ENCODE measurements around the gene FKBP2.

The FKBP2 gene

DNA sequence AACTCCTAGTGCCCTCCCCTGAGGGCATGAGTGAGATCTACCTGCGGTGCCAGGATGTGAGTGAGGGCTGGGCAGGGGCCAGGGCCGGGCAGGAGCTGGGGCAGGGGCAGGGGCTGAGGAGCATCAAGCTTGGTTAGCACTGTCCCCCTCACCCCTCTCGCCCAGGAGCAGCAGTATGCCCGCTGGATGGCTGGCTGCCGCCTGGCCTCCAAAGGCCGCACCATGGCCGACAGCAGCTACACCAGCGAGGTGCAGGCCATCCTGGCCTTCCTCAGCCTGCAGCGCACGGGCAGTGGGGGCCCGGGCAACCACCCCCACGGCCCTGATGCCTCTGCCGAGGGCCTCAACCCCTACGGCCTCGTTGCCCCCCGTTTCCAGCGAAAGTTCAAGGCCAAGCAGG is 20.6 kb upstream of the FKBP2 start:
- DNase-seq (ENCODE audit: low read depth in 1 of 2, low spot score in 1 of 2) = no peak
- no peak overlapping the region for H3K4me3 ChIP-seq (replicated peaks; ENCODE audit: insufficient read depth, low read length)
- no peak overlapping the region for H3K27ac ChIP-seq (replicated peaks)
- TF ChIP-seq, protein P1, sequence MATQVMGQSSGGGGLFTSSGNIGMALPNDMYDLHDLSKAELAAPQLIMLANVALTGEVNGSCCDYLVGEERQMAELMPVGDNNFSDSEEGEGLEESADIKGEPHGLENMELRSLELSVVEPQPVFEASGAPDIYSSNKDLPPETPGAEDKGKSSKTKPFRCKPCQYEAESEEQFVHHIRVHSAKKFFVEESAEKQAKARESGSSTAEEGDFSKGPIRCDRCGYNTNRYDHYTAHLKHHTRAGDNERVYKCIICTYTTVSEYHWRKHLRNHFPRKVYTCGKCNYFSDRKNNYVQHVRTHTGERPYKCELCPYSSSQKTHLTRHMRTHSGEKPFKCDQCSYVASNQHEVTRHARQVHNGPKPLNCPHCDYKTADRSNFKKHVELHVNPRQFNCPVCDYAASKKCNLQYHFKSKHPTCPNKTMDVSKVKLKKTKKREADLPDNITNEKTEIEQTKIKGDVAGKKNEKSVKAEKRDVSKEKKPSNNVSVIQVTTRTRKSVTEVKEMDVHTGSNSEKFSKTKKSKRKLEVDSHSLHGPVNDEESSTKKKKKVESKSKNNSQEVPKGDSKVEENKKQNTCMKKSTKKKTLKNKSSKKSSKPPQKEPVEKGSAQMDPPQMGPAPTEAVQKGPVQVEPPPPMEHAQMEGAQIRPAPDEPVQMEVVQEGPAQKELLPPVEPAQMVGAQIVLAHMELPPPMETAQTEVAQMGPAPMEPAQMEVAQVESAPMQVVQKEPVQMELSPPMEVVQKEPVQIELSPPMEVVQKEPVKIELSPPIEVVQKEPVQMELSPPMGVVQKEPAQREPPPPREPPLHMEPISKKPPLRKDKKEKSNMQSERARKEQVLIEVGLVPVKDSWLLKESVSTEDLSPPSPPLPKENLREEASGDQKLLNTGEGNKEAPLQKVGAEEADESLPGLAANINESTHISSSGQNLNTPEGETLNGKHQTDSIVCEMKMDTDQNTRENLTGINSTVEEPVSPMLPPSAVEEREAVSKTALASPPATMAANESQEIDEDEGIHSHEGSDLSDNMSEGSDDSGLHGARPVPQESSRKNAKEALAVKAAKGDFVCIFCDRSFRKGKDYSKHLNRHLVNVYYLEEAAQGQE (IDR thresholded peaks at IDR 0.05; ENCODE audit: insufficient replicate concordance, low read depth) = no peak
- TF ChIP-seq, protein P2, sequence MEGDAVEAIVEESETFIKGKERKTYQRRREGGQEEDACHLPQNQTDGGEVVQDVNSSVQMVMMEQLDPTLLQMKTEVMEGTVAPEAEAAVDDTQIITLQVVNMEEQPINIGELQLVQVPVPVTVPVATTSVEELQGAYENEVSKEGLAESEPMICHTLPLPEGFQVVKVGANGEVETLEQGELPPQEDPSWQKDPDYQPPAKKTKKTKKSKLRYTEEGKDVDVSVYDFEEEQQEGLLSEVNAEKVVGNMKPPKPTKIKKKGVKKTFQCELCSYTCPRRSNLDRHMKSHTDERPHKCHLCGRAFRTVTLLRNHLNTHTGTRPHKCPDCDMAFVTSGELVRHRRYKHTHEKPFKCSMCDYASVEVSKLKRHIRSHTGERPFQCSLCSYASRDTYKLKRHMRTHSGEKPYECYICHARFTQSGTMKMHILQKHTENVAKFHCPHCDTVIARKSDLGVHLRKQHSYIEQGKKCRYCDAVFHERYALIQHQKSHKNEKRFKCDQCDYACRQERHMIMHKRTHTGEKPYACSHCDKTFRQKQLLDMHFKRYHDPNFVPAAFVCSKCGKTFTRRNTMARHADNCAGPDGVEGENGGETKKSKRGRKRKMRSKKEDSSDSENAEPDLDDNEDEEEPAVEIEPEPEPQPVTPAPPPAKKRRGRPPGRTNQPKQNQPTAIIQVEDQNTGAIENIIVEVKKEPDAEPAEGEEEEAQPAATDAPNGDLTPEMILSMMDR (IDR thresholded peaks at IDR 0.05; ENCODE audit: insufficient read depth, low read length) = no peak
- TF ChIP-seq GABPA (IDR thresholded peaks at IDR 0.05; ENCODE audit: low read depth) (no peak), POLR2AphosphoS5 (IDR thresholded peaks at IDR 0.05; ENCODE audit: low read depth) (no peak), SPI1 (IDR thresholded peaks at IDR 0.05; ENCODE audit: borderline replicate concordance, low read depth) (no peak)
- H3K27me3 ChIP-seq (ENCODE audit: insufficient read depth, poor library complexity, severe bottlenecking) = no peaks in the 10 kb centered on the region

DNA sequence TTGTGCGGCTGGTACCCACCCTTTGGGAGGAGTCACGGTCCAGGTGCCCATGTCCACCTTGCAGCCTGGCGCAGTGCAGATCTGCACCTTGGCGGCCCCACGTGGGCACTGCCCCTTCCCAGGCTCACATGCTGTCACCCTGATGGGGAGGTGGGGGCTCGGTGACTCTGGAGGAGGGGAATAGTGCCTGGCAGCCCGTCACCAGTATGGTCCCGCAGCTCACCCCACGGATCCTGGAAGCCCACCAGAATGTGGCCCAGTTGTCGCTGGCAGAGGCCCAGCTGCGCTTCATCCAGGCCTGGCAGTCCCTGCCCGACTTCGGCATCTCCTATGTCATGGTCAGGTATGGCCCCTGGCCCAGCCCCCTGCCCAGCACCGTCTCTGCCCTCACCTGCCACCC is 20.1 kb upstream of the FKBP2 start:
- TF ChIP-seq, protein P2 (IDR thresholded peaks at IDR 0.05; ENCODE audit: insufficient read depth, low read length) = no peak
- TF ChIP-seq GABPA (IDR thresholded peaks at IDR 0.05; ENCODE audit: low read depth) = no peak
- TF ChIP-seq, protein P1 (IDR thresholded peaks at IDR 0.05; ENCODE audit: insufficient replicate concordance, low read depth) = no peak
- TF ChIP-seq SPI1 (IDR thresholded peaks at IDR 0.05; ENCODE audit: borderline replicate concordance, low read depth) = no peak
- TF ChIP-seq POLR2AphosphoS5 (IDR thresholded peaks at IDR 0.05; ENCODE audit: low read depth) = no peak; the same call in 1 of the 2 replicates
- DNase-seq (ENCODE audit: low read depth in 1 of 2, low spot score in 1 of 2) = no peak
- H3K4me3 ChIP-seq (replicated peaks; ENCODE audit: insufficient read depth, low read length) = no peak overlapping the region
- no peaks in the 10 kb centered on the region for H3K27me3 ChIP-seq (ENCODE audit: insufficient read depth, poor library complexity, severe bottlenecking)
- H3K27ac ChIP-seq (replicated peaks) = no peak overlapping the region

GRCh38 chr11:64222651-64223000 is 18.3 kb upstream of the FKBP2 start:
- Histone ChIP-seq H3K27ac (replicated peaks) (no peak overlapping the region), H3K27me3 (ENCODE audit: insufficient read depth, poor library complexity, severe bottlenecking) (no peaks in the 10 kb centered on the region), H3K4me3 (replicated peaks; ENCODE audit: insufficient read depth, low read length) (no peak overlapping the region)
- TF ChIP-seq GABPA (IDR thresholded peaks at IDR 0.05; ENCODE audit: low read depth) = no peak
- no peak; the same call in 1 of the 2 replicates for TF ChIP-seq POLR2AphosphoS5 (IDR thresholded peaks at IDR 0.05; ENCODE audit: low read depth)
- no peak for TF ChIP-seq SPI1 (IDR thresholded peaks at IDR 0.05; ENCODE audit: borderline replicate concordance, low read depth)
- TF ChIP-seq, protein P2 (IDR thresholded peaks at IDR 0.05; ENCODE audit: insufficient read depth, low read length) = no peak
- TF ChIP-seq, protein P1 (IDR thresholded peaks at IDR 0.05; ENCODE audit: insufficient replicate concordance, low read depth) = no peak
- no peak for DNase-seq (ENCODE audit: low read depth in 1 of 2, low spot score in 1 of 2)
